GM21529 (cell line): ENCODE data around the gene RBM43.
"Not testable (repeated sequence)": the region's sequence is repeated elsewhere in the genome, so short reads cannot be mapped to it uniquely, and the experiment has no call there.

Experiments
- ATAC-seq: cut with Tn5 transposase; IDR thresholded peaks from one replicate; pipeline ENCODE4 v1.9.1; 2021; ENCODE audit not compliant: unreplicated experiment

RBM43 gene

GRCh38 chr2:151269798-151270568 is 8.3 kb upstream of the RBM43 start:
- ATAC-seq: no peak

- no peak for ATAC-seq
These were observed 6.4 kb upstream of the RBM43 start for GRCh38 chr2:151268085-151268484.

DNA sequence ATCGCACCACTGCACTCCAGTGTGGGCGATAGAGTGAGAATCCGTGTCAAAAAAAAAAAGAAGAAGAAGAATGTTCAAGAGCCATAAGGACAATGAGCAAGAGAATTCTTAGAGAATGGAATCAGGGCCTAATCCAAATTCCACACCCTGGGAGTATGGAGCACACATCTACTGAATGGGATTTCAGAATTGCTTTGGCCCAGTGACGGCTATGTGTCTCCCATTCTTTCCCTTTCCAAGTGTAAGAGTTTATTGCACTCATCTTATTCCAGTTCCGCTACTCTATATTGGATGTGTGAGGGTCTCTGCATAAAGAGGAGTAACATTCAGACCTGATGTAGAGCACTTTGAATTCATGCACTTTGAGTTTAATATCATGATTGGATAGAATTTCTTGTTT is 5.9 kb upstream of the RBM43 start:
- ATAC-seq: no peak

DNA sequence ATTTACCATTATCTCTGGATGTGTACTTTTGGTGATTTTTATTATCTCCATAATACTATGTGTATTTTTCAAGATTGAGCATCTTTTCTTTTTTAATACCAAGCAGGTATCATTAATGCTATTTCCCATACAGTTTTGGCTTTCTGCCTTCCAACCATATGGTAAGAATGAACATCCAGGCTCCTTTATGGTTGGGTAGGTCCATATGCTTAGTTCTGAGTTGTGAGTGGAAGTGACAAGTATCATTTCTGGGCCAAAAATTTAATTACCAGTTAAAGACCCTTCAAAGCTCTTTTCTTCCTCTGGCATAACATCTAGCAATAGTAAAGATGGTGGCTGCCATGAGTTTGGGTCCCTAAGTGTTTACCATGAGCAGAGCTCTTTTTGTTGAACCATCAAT is 4.3 kb upstream of the RBM43 start:
- no peak for ATAC-seq

- no peak for ATAC-seq
These were observed 2.6 kb upstream of the RBM43 start for GRCh38 chr2:151264157-151264825.

DNA sequence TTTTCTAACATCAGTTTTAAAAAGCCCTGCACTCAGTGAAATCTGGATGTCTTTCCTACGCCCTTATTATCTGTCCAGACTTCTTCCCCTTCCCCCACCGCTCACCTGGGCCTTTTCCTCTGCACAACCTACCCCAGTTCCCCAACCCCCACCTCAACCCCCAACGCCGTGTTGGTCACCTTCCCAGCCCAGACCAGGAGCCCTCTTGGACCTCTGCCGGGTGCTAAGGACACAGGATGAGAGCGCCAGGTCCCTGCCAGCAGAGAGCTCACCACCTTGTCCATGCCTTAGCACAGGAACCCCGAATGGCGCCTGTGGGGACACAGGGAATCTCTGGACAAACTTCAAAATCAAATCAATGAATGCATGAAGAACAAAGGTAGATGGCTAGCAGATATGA is 966 bp upstream of the RBM43 start:
- ATAC-seq: no peak

DNA sequence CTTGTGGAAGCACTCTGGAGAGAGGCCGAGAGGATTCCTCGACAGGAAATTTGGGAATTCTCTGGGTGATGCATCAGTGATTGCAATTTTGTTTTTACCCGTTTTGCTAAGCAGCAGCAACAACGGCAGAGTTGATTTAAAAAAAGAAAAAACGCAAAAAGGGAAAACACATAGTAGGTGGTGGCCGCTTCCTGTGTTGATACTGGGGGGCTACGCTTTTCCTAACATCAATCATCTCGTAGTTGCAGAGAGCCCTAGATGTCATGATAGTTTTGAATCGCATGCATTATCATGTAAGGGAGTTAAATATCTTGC is 271 bp upstream of the RBM43 start:
- no peak for ATAC-seq

GRCh38 chr2:151260573-151261230 is 961 bp downstream of the RBM43 start:
- peak; percentile 11 for ATAC-seq

- ATAC-seq: no peak
These were observed 3.5 kb downstream of the RBM43 start for GRCh38 chr2:151258121-151258520.

DNA sequence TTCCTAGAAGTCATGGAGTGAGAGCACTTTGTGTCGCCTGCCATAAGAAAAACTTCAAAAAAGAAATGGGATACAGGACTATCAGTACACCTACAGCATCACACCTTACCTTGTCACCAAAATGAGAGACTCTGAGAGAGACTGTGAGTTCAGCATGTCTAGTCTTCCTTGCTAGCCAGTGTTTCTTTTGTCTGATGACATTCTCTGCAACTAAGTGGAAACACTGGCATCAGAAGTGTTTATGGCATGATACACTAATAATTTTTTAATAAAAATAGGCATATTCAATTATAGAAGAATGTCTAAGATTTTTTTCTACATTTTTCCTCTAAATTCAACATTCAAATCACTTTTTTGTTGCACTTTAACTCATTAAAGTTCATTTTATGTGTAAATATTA is 9.0 kb downstream of the RBM43 start:
- ATAC-seq: no peak

- no peak for ATAC-seq
These were observed 10.7 kb downstream of the RBM43 start for GRCh38 chr2:151251012-151251411.

DNA sequence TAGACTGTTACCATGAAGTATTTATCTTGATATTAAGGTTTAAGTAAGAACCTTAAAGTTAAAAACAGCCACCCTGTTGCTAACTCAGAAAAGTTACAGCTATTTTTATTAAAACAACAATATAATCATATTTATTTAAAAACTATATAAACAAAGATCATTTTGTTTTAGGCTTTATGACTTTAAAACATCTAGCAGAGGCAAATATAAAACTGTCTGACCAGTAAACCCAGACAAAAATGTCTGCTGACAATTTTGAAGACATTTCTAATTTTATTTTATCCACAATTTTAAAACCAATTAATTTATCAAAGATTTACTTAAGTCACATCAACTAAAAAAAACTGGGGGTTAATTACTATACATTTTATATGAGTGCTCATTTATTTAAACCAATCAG is 14.2 kb downstream of the RBM43 start:
- ATAC-seq: no peak

DNA sequence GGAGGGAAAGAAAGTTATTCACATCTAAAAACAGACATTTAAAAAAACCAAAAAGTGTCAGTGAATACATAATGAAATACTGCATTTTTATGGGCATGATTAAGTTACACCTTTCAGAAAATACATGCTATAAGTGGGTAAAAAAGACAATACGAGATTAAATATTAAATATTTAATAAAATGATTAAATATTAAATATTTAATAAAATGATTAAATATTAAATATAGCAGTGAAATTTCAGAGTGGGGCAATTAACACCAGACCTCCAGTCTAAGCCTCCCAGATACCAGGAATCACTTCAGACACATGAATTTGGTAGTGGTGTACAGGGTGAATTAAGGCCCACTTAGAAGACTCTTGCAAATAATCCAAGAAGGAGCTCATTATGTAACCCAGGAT is 15.5 kb downstream of the RBM43 start:
- no peak for ATAC-seq

GRCh38 chr2:151243468-151243867 is 18.2 kb downstream of the RBM43 start:
- no peak for ATAC-seq

DNA sequence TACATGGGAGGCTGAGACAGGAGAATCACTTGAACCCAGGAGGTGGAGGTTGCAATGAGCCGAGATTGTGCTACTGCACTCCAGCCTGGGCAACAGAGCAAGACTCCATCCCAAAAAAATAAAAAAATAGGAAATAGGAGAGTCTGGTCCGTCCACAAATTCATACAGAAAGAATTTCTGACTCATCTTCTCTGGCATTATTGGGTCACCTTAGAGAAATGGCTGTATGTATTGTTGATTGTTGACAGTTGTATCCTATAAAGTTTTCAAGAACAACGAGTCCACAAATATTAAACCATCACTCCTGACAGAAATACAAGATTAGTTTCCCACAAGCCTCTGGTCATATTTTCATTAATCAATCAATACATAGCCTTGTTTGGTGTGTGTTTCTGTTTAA is 20.4 kb downstream of the RBM43 start:
- no peak for ATAC-seq

DNA sequence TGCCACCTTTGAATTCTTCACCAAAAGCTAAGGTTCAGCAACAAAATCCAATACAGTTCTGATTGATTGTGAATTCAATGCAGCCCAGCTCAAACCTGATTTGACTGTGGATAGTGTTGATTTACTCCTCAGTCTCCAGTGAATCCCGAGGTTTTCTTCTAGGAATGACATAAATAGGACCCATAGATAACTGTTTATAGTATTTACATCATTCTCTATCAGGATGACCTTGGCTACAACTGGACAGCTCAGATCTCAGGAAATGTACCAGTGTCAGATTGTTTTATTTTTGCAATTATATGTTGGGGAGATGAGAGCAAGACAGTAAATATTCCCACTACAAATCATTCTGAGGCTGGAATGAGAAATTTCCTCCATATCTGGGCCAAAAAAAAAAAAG is 21.2 kb downstream of the RBM43 start:
- ATAC-seq: no peak

GRCh38 chr2:151239624-151240023 is 22.0 kb downstream of the RBM43 start:
- no peak for ATAC-seq

DNA sequence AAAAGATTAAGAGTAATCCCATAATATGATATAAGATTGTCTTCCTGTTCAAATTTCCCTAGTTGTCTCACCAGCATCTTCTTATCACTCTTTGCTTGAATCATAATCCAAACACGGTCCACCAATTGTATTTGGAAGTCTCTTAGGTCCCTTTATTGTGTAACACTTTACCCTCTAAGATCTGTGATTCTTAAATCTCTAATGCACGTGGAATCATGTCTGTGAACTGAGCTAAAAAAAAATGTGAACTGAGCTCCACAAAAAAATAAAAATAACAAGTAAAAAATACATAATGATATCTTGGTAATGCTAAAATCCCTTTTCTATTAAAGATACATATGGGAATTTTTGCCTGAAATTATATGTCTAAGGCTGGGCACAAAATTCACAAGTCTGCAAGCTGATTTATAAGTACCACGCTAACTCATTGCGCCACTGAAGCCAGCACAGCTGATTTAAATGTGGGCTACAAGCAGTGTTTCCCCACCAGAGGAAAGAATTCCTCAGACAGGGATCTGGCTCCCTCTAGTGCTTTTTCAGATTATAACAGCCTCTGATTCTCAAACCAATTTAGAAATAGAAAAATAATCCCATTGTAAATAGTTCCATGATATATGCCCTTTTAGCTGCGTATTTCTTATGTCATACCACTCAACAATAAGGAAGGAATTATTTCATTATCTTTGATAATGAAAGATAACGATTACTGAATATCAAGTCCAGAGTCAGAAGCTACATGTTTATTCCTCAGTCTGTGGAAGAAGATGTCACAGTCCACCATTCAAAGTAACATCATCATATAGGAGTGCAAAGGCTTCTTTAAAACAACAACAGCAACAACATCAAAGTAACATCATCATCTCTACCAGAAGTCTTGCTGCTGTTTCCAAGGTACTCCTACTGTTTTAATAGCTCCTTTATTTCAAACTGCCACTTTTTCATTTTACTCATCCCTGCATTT is 22.9 kb downstream of the RBM43 start:
- peak; percentile 71 for ATAC-seq

DNA sequence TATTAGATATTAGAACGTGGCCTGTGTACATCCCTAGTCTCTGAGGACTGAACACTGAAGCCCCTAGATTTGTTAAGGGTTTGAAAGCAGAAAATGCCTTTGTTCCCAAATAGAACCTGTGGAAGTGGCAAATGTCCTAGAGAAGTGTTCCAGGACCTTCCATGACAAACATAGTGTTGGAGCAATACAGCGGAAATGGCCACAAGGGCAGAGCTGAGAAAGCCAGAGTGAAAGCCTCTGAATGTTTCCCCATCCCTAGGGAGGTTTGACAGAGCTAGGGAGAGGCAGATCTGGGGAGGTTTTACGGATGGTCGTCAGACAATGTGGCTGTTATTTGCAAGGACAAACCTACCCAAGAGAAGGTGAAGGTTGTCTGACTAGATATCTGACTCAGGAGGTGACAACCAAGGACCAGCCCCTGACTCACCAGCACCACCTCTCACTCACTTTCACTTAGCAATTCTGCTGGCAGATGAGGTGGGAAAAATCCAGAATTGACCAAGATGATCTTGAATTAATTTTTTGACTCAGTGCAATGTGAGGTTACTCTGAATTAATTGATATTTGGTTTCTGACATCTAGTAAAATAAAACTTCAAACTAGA is 24.1 kb downstream of the RBM43 start:
- no peak for ATAC-seq

- ATAC-seq: not testable (repeated sequence)
These were observed 27.9 kb downstream of the RBM43 start for GRCh38 chr2:151233760-151234159.

DNA sequence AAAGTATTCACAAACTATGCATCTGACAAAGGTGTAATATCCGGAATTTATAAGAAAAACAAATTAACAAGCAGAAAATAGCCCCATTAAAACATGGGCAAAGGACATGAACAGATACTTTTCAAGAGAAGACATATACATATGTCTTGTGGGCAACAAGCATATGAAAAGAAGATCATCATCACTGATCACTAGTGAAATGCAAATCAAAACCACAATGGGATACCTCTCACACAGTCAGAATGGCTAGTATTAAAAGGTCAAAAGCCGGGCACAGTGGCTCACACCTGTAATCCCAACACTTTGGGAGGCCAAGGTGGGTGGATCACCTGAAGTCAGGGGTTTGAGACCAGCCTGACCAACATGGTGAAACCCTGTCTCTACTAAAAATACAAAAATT is 28.4 kb downstream of the RBM43 start:
- ATAC-seq: not testable (repeated sequence)
